Measurements from ENCODE around the gene EMX1.

EMX1 gene

DNA sequence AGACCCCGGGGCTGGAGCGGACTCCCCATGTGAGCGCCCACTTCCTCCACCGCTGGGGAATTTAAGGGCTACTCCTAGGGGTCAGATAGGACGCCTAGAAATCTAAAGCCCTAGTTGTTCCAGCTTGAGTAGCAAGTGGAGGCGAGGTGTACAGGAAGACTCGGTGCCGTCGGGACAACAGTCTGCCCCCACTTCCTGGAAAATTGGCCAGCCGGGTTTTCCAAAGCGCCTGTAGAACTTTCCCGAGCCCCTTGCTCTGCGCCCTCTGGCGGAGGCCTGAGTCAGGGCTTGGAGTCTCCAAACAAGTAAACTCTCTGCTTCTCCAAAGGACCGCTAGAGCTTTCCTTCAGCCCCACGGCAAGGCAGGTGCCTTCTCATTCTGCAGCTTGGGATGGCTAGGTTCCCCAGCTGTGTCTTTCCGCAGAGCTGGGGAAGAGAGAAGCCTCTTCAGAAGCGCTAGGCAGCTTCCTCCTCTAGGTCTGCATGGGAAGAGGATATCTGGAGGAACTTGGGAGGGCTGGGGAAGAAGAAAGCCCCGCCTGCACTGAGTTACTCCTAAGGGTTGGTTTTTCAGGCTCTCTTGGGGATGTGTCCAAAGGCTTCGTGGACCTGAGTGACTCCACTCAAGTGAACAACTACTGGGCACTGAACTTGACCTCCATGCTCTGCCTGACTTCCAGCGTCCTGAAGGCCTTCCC, 29.4 kb upstream of the EMX1 start:
- TF ChIP-seq, protein P1, sequence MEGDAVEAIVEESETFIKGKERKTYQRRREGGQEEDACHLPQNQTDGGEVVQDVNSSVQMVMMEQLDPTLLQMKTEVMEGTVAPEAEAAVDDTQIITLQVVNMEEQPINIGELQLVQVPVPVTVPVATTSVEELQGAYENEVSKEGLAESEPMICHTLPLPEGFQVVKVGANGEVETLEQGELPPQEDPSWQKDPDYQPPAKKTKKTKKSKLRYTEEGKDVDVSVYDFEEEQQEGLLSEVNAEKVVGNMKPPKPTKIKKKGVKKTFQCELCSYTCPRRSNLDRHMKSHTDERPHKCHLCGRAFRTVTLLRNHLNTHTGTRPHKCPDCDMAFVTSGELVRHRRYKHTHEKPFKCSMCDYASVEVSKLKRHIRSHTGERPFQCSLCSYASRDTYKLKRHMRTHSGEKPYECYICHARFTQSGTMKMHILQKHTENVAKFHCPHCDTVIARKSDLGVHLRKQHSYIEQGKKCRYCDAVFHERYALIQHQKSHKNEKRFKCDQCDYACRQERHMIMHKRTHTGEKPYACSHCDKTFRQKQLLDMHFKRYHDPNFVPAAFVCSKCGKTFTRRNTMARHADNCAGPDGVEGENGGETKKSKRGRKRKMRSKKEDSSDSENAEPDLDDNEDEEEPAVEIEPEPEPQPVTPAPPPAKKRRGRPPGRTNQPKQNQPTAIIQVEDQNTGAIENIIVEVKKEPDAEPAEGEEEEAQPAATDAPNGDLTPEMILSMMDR (conservative IDR thresholded peaks at IDR 0.05; ENCODE audit: low read depth, low read length): peak; percentile 95
- peak overlapping the region; percentile 66 for H3K4me3 ChIP-seq (ENCODE audit: low read depth, low read length)
- peak; percentile 85 for DNase-seq (ENCODE audit: low read depth)

GRCh38 chr2:72888438-72889202, 28.7 kb upstream of the EMX1 start:
- no peak for DNase-seq (ENCODE audit: low read depth)
- TF ChIP-seq, protein P1 (conservative IDR thresholded peaks at IDR 0.05; ENCODE audit: low read depth, low read length): no peak
- H3K4me3 ChIP-seq (ENCODE audit: low read depth, low read length): no peak overlapping the region

GRCh38 chr2:72889991-72890390, 27.3 kb upstream of the EMX1 start:
- H3K4me3 ChIP-seq (ENCODE audit: low read depth, low read length): no peak overlapping the region
- DNase-seq (ENCODE audit: low read depth): no peak
- TF ChIP-seq, protein P1 (conservative IDR thresholded peaks at IDR 0.05; ENCODE audit: low read depth, low read length): no peak

- TF ChIP-seq, protein P1 (conservative IDR thresholded peaks at IDR 0.05; ENCODE audit: low read depth, low read length): no peak
- no peak for DNase-seq (ENCODE audit: low read depth)
- H3K4me3 ChIP-seq (ENCODE audit: low read depth, low read length): no peak overlapping the region
These were observed 26.1 kb upstream of the EMX1 start for GRCh38 chr2:72891091-72891818.

DNA sequence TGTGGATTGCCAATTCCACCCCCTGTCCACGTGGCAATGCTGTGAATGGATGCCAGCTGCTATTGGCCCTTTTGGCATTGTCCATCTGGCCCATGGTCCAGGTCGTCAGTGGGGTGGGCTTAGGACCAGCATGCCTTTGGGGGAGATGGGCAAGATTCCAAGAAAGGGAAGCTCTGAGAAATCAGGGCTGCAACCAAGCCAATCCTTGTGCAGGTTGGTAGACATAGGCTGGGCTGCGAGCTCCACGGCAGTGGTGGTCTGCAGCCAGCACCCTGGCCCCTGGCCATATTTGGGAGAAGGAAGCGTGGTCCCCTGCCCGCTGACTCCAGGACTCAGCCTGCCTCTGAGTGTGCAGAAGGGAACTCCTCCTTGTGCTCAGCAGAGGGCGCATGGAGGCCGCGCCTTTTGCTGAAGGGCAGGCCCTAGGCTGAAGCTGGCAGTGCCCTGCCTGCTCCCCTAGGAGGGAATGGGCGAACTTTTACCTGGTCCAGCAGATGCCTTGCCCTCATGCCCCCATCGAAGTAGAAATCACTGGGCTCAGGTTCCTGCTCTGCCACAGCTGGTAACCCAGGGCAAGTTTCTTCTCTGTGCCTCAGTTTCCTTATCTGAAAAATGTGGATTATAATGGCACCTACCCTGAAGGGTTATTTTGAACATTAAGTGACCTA, 24.7 kb upstream of the EMX1 start:
- H3K4me3 ChIP-seq (ENCODE audit: low read depth, low read length): no peak overlapping the region
- TF ChIP-seq, protein P1 (conservative IDR thresholded peaks at IDR 0.05; ENCODE audit: low read depth, low read length): peak; percentile 90
- DNase-seq (ENCODE audit: low read depth): peak; percentile 81

DNA sequence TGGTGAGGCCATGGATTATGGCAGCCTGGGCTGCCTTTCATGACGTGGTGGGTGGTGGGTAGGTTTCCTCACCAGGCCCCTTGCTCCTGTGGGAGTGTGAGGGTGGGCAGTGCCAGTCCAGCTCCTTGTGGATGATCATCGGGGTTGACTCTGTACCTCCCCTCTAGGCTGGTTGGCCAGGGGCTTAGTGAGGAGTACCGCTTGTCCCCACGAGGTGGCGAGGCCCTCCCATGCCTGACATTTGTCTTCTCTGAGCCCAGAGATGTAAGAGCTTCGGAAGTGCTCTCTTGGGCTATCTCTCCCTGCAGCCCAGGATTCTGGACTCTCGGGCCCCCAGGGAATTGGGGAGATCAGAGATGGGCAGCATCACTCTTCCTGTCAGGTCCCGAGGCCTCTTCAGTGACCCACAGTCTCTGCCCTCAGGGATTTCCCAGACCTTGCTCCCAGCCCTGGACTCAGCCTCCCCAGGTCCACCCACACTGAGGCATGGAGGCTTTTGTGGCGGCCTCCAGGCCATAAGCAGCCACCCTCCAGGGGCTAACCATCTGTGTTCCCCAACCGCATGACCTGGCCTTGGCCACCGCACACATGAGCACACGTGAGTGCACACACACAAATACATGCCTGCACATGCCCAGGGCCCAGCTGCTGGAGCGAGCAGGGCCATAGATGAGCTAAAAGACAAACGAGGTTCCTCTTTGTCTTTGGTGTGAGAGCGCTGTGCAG, 23.6 kb upstream of the EMX1 start:
- peak; percentile 85 for DNase-seq (ENCODE audit: low read depth)
- H3K4me3 ChIP-seq (ENCODE audit: low read depth, low read length): no peak overlapping the region
- TF ChIP-seq, protein P1 (conservative IDR thresholded peaks at IDR 0.05; ENCODE audit: low read depth, low read length): peak; percentile 87

Measured in choroid plexus epithelial cell (primary cell).